Astrocyte (in vitro differentiated cells and primary cell): ENCODE results near the gene CTIF. TPM values are rescaled to one million over a fixed set of nuclear protein-coding genes. Genes with fewer than 3 reads are reported as not detected.
A peak's percentile ranks its signal among the peaks of the same experiment; 100 is the strongest.

Experiments
- DNase-seq: peaks from one replicate; pipeline ENCODE4 v3.0.0-alpha.2; 2010; ENCODE audit warnings: low read depth
- FAIRE-seq: peaks from 2 replicates; lab custom pipeline; 2011; peaks lifted over from hg19 to GRCh38; lab: Jason Lieb, UNC
- H2AFZ ChIP-seq: 2 replicates; pipeline ENCODE4 v1.6.0; 2012; ENCODE audit warnings: low read depth, low read length, inconsistent platforms
- H3K27ac ChIP-seq: 2 replicates; pipeline ENCODE4 v1.5.1; 2011; ENCODE audit warnings: low read depth, low read length, inconsistent platforms
- H3K27me3 ChIP-seq: 2 replicates; pipeline ENCODE4 v1.6.0; 2011; ENCODE audit warnings: low read length, inconsistent platforms; ENCODE audit not compliant: insufficient read depth
- H3K36me3 ChIP-seq: 2 replicates; pipeline ENCODE4 v1.5.1; 2011; ENCODE audit warnings: low read length, inconsistent platforms; ENCODE audit not compliant: insufficient read depth
- H3K4me1 ChIP-seq: 2 replicates; pipeline ENCODE4 v1.5.1; 2011; ENCODE audit warnings: low read length, inconsistent platforms; ENCODE audit not compliant: insufficient read depth
- H3K4me2 ChIP-seq: 2 replicates; pipeline ENCODE4 v1.6.0; 2012; ENCODE audit warnings: low read length, inconsistent platforms
- H3K4me3 ChIP-seq: 2 replicates; pipeline ENCODE4 v1.5.1; 2011; ENCODE audit warnings: low read depth, mild to moderate bottlenecking, low read length, inconsistent platforms; ENCODE audit not compliant: insufficient read depth
- H3K79me2 ChIP-seq: 2 replicates; pipeline ENCODE4 v1.6.0; 2012; ENCODE audit warnings: mild to moderate bottlenecking, low read length, inconsistent platforms; ENCODE audit not compliant: insufficient read depth
- H3K9ac ChIP-seq: 2 replicates; pipeline ENCODE4 v1.6.0; 2012; ENCODE audit warnings: mild to moderate bottlenecking, low read length, inconsistent platforms
- H3K9me3 ChIP-seq: 2 replicates; pipeline ENCODE4 v1.5.1; 2012; ENCODE audit warnings: low read depth, mild to moderate bottlenecking, low read length, inconsistent platforms; ENCODE audit not compliant: insufficient read depth
- H4K20me1 ChIP-seq: 2 replicates; pipeline ENCODE4 v1.6.0; 2012; ENCODE audit warnings: low read length, inconsistent platforms; ENCODE audit not compliant: insufficient read depth
- H3K27ac Mint-ChIP-seq: one replicate; pipeline ENCODE4 v1.8.0; 2021; ENCODE audit warnings: mild to moderate bottlenecking, mixed read lengths; ENCODE audit not compliant: unreplicated experiment
- H3K27me3 Mint-ChIP-seq: one replicate; pipeline ENCODE4 v1.8.0; 2021; ENCODE audit warnings: low read depth, mixed read lengths; ENCODE audit not compliant: unreplicated experiment
- H3K36me3 Mint-ChIP-seq: one replicate; pipeline ENCODE4 v1.8.0; 2021; ENCODE audit warnings: low read depth, mixed read lengths; ENCODE audit not compliant: unreplicated experiment
- H3K4me1 Mint-ChIP-seq: one replicate; pipeline ENCODE4 v1.8.0; 2021; ENCODE audit warnings: low read depth, mixed read lengths; ENCODE audit not compliant: unreplicated experiment
- H3K4me3 Mint-ChIP-seq: one replicate; pipeline ENCODE4 v1.8.0; 2021; ENCODE audit warnings: mild to moderate bottlenecking, moderate library complexity, mixed read lengths; ENCODE audit not compliant: unreplicated experiment
- H3K9me3 Mint-ChIP-seq: one replicate; pipeline ENCODE4 v1.8.0; 2021; ENCODE audit warnings: mild to moderate bottlenecking, mixed read lengths; ENCODE audit not compliant: unreplicated experiment
- CTCF ChIP-seq: IDR thresholded peaks from 2 replicates; pipeline ENCODE4 v1.5.1; 2011; ENCODE audit warnings: low read depth, mild to moderate bottlenecking, inconsistent platforms, low read length, moderate library complexity; ENCODE audit not compliant: insufficient read depth
- EZH2 ChIP-seq: IDR thresholded peaks from 2 replicates; pipeline ENCODE4 v1.6.1; 2012; ENCODE audit warnings: mild to moderate bottlenecking, low read length, inconsistent platforms; ENCODE audit not compliant: insufficient read depth
- total RNA-seq: library from RNA; stranded (reverse); gene quantifications from 2 replicates; pipeline ENCODE4 v1.2.1, GENCODE V29; 2021

CTIF gene
- total RNA-seq, 1 donor from 2014 or later = 101 TPM

GRCh38 chr18:48751727-48752468, 213.1 kb downstream of the CTIF start:
- no peak for FAIRE-seq
- H3K4me2 ChIP-seq = no peak overlapping the region
- H3K4me1 ChIP-seq = peaks cover 5% of the 10 kb centered on the region
- no peak overlapping the region for H3K4me3 ChIP-seq
- H3K27me3 ChIP-seq = no peaks in the 10 kb centered on the region
- Mint-ChIP-seq H3K4me3 (no peak overlapping the region), H3K36me3 (peaks cover 14% of the 10 kb centered on the region), H3K27ac (no peak overlapping the region), H3K27me3 (no peaks in the 10 kb centered on the region), H3K4me1 (peaks cover 38% of the 10 kb centered on the region), H3K9me3 (peaks cover 2% of the 10 kb centered on the region)
- peaks cover 2% of the 10 kb centered on the region for H3K36me3 ChIP-seq
- H3K79me2 ChIP-seq = no peaks in the 10 kb centered on the region
- TF ChIP-seq EZH2 (no peak), CTCF (no peak)
- no peak overlapping the region for H2AFZ ChIP-seq
- H3K27ac ChIP-seq = no peak overlapping the region
- DNase-seq = no peak
- H3K9me3 ChIP-seq = peaks cover 2% of the 10 kb centered on the region
- no peak overlapping the region for H3K9ac ChIP-seq
- peaks cover 44% of the 10 kb centered on the region for H4K20me1 ChIP-seq

- H3K4me1 Mint-ChIP-seq = peaks cover 38% of the 10 kb centered on the region
- Histone ChIP-seq H3K79me2 (no peaks in the 10 kb centered on the region), H3K9me3 (peaks cover 2% of the 10 kb centered on the region), H3K27ac (no peak overlapping the region), H3K4me3 (no peak overlapping the region), H2AFZ (no peak overlapping the region), H3K27me3 (no peaks in the 10 kb centered on the region), H4K20me1 (peaks cover 40% of the 10 kb centered on the region), H3K9ac (no peak overlapping the region), H3K4me1 (peaks cover 5% of the 10 kb centered on the region), H3K36me3 (peaks cover 2% of the 10 kb centered on the region), H3K4me2 (no peak overlapping the region)
- peak overlapping the region; percentile 69 for H3K27ac Mint-ChIP-seq
- peaks cover 2% of the 10 kb centered on the region for H3K9me3 Mint-ChIP-seq
- no peak overlapping the region for H3K4me3 Mint-ChIP-seq
- H3K27me3 Mint-ChIP-seq = no peaks in the 10 kb centered on the region
- FAIRE-seq (no peak), DNase-seq (no peak)
- H3K36me3 Mint-ChIP-seq = peaks cover 18% of the 10 kb centered on the region
- TF ChIP-seq CTCF = no peak
- no peak for TF ChIP-seq EZH2
These were observed 213.6 kb downstream of the CTIF start for GRCh38 chr18:48752478-48752877.

GRCh38 chr18:48752928-48753327, 214.1 kb downstream of the CTIF start:
- Mint-ChIP-seq H3K4me1 (peaks cover 38% of the 10 kb centered on the region), H3K27me3 (no peaks in the 10 kb centered on the region), H3K9me3 (peaks cover 2% of the 10 kb centered on the region), H3K4me3 (no peak overlapping the region), H3K36me3 (peaks cover 22% of the 10 kb centered on the region), H3K27ac (peak overlapping the region; percentile 69)
- H3K79me2 ChIP-seq = no peaks in the 10 kb centered on the region
- peaks cover 5% of the 10 kb centered on the region for H3K4me1 ChIP-seq
- H3K36me3 ChIP-seq = peaks cover 2% of the 10 kb centered on the region
- FAIRE-seq (no peak), DNase-seq (peak; percentile 49)
- peaks cover 2% of the 10 kb centered on the region for H3K9me3 ChIP-seq
- H3K4me2 ChIP-seq = no peak overlapping the region
- H3K27ac ChIP-seq = no peak overlapping the region
- H3K9ac ChIP-seq = no peak overlapping the region
- no peak overlapping the region for H3K4me3 ChIP-seq
- no peak overlapping the region for H2AFZ ChIP-seq
- TF ChIP-seq EZH2 (no peak), CTCF (no peak)
- H3K27me3 ChIP-seq = no peaks in the 10 kb centered on the region
- peaks cover 40% of the 10 kb centered on the region for H4K20me1 ChIP-seq
